Measurements from ENCODE around the gene MGRN1. TPM values are rescaled to one million over a fixed set of nuclear protein-coding genes. Genes with fewer than 3 reads are reported as not detected.
A peak's percentile ranks its signal among the peaks of the same experiment; 100 is the strongest.

MGRN1 gene
- total RNA-seq, 4 donors from 2014 or later: 37.5 to 59.1 (median 42.7) TPM

DNA sequence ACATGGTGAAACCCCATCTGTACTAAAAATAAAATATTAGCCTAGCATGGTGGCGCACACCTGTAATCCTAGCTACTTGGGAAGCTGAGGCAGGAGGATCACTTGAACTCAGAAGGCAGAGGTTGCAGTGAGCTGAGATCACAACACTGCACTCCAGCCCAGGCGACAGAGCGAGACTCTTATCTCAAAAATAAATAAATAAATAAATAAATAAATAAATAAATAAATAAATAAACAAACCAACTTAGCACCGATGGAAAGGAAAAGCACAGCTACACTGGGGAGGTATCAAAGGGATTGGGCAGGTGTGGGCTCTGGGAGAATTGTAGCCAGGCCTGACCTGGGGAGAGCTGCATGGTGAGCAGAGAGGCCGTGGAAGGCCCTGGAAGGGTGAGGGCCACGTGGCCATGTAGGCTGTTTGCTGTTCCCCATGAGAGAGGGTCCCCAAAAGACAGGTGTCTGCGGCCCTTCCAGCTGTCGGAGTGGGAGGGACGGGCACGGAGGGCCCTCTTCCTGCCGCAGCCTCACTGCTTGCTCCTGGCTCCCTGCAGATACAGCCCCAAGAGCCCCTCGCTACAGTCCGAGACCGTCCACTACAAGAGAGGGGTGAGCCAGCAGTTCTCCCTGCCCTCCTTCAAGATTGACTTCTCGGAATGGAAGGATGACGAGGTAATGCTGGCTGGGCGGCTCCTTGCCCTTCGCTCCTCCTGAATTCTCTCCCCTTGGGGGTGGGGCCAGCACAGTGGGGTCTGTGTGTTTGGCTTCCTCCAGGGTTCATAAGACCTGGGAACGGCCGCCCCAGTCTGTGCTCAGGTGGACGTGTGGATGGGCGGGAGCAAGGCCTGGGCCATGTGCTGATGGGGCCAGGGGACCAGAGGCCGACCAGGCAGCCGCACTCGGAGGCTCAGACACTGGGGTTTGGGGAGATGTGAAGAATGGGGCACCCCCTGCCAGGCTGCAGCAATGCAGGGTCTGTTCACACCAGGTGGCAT is 32.4 kb downstream of the MGRN1 start:
- no peak overlapping the region for H3K27ac ChIP-seq
- TF ChIP-seq, protein P1, sequence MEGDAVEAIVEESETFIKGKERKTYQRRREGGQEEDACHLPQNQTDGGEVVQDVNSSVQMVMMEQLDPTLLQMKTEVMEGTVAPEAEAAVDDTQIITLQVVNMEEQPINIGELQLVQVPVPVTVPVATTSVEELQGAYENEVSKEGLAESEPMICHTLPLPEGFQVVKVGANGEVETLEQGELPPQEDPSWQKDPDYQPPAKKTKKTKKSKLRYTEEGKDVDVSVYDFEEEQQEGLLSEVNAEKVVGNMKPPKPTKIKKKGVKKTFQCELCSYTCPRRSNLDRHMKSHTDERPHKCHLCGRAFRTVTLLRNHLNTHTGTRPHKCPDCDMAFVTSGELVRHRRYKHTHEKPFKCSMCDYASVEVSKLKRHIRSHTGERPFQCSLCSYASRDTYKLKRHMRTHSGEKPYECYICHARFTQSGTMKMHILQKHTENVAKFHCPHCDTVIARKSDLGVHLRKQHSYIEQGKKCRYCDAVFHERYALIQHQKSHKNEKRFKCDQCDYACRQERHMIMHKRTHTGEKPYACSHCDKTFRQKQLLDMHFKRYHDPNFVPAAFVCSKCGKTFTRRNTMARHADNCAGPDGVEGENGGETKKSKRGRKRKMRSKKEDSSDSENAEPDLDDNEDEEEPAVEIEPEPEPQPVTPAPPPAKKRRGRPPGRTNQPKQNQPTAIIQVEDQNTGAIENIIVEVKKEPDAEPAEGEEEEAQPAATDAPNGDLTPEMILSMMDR (IDR thresholded peaks at IDR 0.05): no peak
- no peak for TF ChIP-seq EP300 (IDR thresholded peaks at IDR 0.05)
- TF ChIP-seq POLR2A (IDR thresholded peaks at IDR 0.05): no peak
- 90% methylated on average over 24 to 25 of the region's 25 CpGs for WGBS, 2 donors
- peaks cover 0 to 79% (median 14%) of the 10 kb centered on the region in 3 donors for H3K36me3 ChIP-seq
- no peaks in the 10 kb centered on the region for H3K27me3 ChIP-seq
- H3K9me3 ChIP-seq: no peaks in the 10 kb centered on the region
- DNase-seq (ENCODE audit: low spot score in 2 of 2): no peak
- peaks cover 0 to 23% (median 11%) of the 10 kb centered on the region in 4 donors for H3K4me1 ChIP-seq
- no peak overlapping the region for H3K4me3 ChIP-seq

DNA sequence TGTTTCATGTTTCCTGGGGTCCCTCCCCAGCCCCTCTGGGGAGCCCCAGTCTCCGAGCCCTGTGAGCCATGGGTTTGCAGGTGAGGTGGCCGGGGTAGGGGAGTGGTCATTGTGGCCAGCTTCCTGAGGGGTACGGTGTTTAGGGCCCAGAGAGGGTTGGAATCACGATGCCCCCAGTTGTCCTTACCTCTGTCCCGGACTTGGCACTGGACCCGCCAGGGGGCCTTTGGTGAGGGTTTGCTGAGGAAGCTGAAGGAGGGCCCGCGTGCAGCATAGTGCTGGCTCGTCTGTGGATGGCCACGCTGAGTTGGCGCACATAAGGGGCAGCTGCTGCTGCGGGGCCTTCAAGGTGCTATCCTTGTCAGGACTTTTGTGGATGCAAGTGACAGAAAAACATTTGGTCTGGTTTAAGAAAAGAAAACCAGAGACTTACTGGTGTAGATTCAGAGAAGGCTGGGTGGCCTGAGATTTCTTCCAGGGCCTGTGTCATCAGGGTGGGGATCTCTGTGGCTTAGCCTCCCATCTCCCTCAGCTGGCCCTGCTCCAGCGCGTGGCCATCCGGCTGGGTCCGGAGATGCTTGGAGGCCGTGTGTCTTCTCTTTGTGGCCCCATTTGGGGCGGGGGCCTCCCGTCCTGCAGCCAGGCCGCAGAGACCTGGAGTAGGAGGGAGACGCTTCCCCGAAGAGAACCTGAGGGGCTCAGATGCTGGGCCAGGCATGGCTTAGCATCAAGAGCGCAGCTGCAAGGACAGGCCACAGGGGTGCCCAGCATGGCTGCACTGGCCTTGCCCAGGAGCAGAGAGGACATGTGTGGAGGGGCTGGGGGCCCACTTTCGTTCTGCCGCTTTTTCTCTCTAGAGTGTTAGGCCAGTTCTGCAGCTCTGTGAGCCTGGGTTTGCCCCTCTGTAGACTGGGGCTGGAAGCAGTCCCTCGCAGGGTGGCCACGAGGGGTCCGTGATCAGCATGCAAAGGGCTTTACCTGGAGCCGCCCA is 35.0 kb downstream of the MGRN1 start:
- 84 to 88% methylated on average over 22 to 25 of the region's 29 CpGs for WGBS, 2 donors
- H3K36me3 ChIP-seq: peaks cover 0 to 71% (median 6%) of the 10 kb centered on the region in 3 donors
- H3K27ac ChIP-seq: peak overlapping the region in 2 of 4 donors; percentile 20 to 69

DNA sequence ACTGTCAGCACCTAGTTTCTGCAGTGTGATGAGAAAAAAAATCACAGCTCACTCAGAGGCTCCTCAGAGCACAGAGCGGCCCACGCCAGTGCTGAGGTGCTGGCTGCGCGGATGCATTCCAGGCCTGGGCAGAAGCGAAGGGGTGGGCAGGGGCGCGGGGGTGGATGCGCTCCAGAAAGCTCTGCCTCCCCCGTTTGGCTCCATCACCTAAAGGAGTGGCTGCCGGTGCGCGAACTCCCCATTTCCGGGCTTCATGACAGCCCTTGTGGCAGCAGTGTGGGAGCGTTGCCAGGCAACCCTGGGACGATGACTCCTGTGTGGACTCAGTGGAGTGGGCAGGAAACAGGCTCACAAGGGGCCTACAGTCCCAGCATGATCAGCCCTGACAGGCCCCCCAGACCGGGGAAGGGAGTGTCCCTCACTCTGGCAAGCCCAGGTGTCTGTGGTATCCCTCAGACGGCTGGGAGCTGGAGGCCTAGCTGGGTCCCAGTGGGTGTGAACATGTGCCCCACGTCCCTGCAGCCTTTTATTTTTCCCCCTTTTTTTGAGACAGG is 35.9 kb downstream of the MGRN1 start:
- Histone ChIP-seq H3K4me1 (peaks cover 0 to 44% (median 21%) of the 10 kb centered on the region in 4 donors), H3K4me3 (no peak overlapping the region), H3K27ac (peak overlapping the region in 3 of 4 donors; percentile 20 to 69 (median 53)), H3K27me3 (no peaks in the 10 kb centered on the region), H3K9me3 (no peaks in the 10 kb centered on the region), H3K36me3 (peaks cover 0 to 71% (median 6%) of the 10 kb centered on the region in 3 donors)
- WGBS, 2 donors: 36 to 42% methylated on average over 17 to 18 of the region's 18 CpGs
- TF ChIP-seq POLR2A (IDR thresholded peaks at IDR 0.05) (no peak), EP300 (IDR thresholded peaks at IDR 0.05) (peak in 1 of 2 donors; percentile 12)
- TF ChIP-seq, protein P1 (IDR thresholded peaks at IDR 0.05): no peak
- no peak for DNase-seq (ENCODE audit: low spot score in 2 of 2)

More for the DNA sequence above, 35.0 kb downstream of the MGRN1 start:
- H3K4me1 ChIP-seq: peaks cover 0 to 37% (median 17%) of the 10 kb centered on the region in 4 donors
- no peaks in the 10 kb centered on the region for H3K9me3 ChIP-seq
- no peak overlapping the region for H3K4me3 ChIP-seq
- DNase-seq (ENCODE audit: low spot score in 2 of 2): no peak
- TF ChIP-seq POLR2A (IDR thresholded peaks at IDR 0.05): no peak
- no peak for TF ChIP-seq EP300 (IDR thresholded peaks at IDR 0.05)
- TF ChIP-seq, protein P1 (IDR thresholded peaks at IDR 0.05): no peak
- H3K27me3 ChIP-seq: no peaks in the 10 kb centered on the region

DNA sequence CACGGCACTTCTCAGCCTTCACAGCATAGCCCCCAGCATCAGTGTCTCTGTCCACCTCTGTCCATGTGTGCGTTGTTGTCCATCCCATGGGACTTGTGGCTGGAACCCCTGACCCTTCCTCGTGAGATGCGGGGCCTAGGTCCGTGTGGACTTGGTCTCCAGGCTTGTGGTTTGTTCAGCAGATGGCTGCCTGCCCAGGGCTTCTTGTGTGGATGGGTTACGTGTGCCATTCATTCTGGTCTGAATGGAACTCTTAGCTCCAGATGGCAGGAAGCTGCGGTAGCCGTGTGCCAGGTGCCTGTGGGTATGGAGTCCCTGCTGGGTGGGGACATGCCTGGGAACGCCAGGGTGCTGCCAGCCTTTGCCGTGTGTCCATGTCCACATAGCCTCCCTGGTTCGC is 37.0 kb downstream of the MGRN1 start:
- Histone ChIP-seq H3K9me3 (no peaks in the 10 kb centered on the region), H3K36me3 (peaks cover 0 to 71% (median 0%) of the 10 kb centered on the region in 3 donors), H3K4me3 (no peak overlapping the region), H3K4me1 (peaks cover 0 to 44% (median 21%) of the 10 kb centered on the region in 4 donors), H3K27me3 (no peaks in the 10 kb centered on the region), H3K27ac (peak overlapping the region in 1 of 4 donors; percentile 69)
- no peak for DNase-seq (ENCODE audit: low spot score in 2 of 2)
- TF ChIP-seq EP300 (IDR thresholded peaks at IDR 0.05): no peak
- WGBS, 2 donors: 66 to 71% methylated on average over 10 to 11 of the region's 11 CpGs

DNA sequence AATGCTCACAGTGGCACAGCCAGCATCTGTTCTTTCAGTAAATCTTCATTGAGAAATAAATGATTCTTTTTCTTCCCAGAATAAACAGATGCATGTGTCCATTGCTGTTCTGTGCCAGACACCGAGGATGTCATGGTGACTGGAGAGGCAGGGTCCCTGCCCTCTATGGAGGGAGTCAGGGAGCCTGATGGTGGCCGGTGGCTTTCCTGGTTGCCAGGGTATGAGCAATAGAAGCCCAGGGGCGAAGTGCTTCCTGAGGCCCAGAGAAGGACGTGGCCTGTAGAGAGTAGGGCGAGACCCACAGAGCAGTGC is 38.8 kb downstream of the MGRN1 start:
- TF ChIP-seq POLR2A (IDR thresholded peaks at IDR 0.05): no peak
- TF ChIP-seq EP300 (IDR thresholded peaks at IDR 0.05): no peak
- TF ChIP-seq, protein P1 (IDR thresholded peaks at IDR 0.05): no peak
- Histone ChIP-seq H3K27me3 (no peaks in the 10 kb centered on the region), H3K36me3 (peaks cover 0 to 72% (median 7%) of the 10 kb centered on the region in 3 donors), H3K4me1 (peaks cover 0 to 44% (median 21%) of the 10 kb centered on the region in 4 donors), H3K4me3 (no peak overlapping the region), H3K27ac (peak overlapping the region in 3 of 4 donors; percentile 24 to 55 (median 52)), H3K9me3 (no peaks in the 10 kb centered on the region)
- 58 to 76% methylated on average over 5 of the region's 5 CpGs for WGBS, 2 donors
- no peak for DNase-seq (ENCODE audit: low spot score in 2 of 2)
